Measurements from ENCODE around the gene AURKA.
"Not testable (repeated sequence)": the region's sequence is repeated elsewhere in the genome, so short reads cannot be mapped to it uniquely, and the experiment has no call there.

DNA sequence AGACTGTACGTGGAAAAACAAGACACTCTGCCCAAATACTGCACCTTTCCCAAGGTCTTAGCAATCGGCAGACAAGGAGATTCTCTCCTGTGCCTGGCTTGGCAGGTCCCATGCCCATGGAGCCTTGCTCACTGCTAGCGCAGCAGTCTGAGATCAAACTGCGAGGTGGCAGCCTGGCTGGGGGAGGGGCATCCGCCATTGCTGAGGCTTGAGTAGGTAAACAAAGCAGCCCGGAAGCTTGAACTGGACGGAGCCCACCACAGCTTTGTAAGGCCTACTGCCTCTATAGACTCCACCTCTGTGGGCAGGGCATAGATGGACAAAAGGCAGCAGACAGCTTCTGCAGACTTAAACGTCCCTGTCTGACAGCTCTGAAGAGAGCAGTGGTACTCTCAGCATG, 55.3 kb downstream of the AURKA start:
- TF ChIP-seq CTCF (conservative IDR thresholded peaks at IDR 0.05); ZFX (IDR thresholded peaks at IDR 0.05): not testable (repeated sequence)
